H9 (cell line): ENCODE results near the gene ATP4A. TPM values are rescaled to one million over a fixed set of nuclear protein-coding genes. Genes with fewer than 3 reads are reported as not detected.

Experiments
- DNase-seq: peaks from one replicate; pipeline ENCODE4 v3.0.0-alpha.2; 2017
- H2AFZ ChIP-seq: one replicate; pipeline ENCODE4 v1.6.1; 2013; ENCODE audit warnings: mild to moderate bottlenecking, low read length, control low read depth, moderate library complexity
- H2AK5ac ChIP-seq: 2 replicates; pipeline ENCODE4 v1.6.1; 2013; ENCODE audit warnings: low read length, control low read depth, mixed read lengths; ENCODE audit not compliant: insufficient read length
- H2BK120ac ChIP-seq: one replicate; pipeline ENCODE4 v1.6.1; 2013; ENCODE audit warnings: low read depth, mild to moderate bottlenecking, low read length, control low read depth, inconsistent platforms; ENCODE audit not compliant: poor library complexity, severe bottlenecking
- H2BK12ac ChIP-seq: 2 replicates; pipeline ENCODE4 v1.6.1; 2013; ENCODE audit warnings: low read length, control low read depth, mixed read lengths, low read depth; ENCODE audit not compliant: insufficient read length
- H2BK15ac ChIP-seq: 2 replicates; pipeline ENCODE4 v1.6.1; 2013; ENCODE audit warnings: low read depth, low read length, control low read depth
- H2BK20ac ChIP-seq: one replicate; pipeline ENCODE4 v1.6.1; 2013; ENCODE audit warnings: low read depth, mild to moderate bottlenecking, low read length, control low read depth, inconsistent platforms; ENCODE audit not compliant: poor library complexity, severe bottlenecking
- H2BK5ac ChIP-seq: 2 replicates; pipeline ENCODE4 v1.6.1; 2013; ENCODE audit warnings: low read length, control low read depth, mixed read lengths; ENCODE audit not compliant: insufficient read length
- H3K14ac ChIP-seq: 2 replicates; pipeline ENCODE4 v1.6.1; 2013; ENCODE audit warnings: low read length, control low read depth; ENCODE audit not compliant: insufficient read depth
- H3K18ac ChIP-seq: 2 replicates; pipeline ENCODE4 v1.6.1; 2013; ENCODE audit warnings: low read depth, mild to moderate bottlenecking, mixed read lengths, low read length, control low read depth; ENCODE audit not compliant: insufficient read length
- H3K23ac ChIP-seq: 2 replicates; pipeline ENCODE4 v1.6.1; 2013; ENCODE audit warnings: low read length, control low read depth, mixed read lengths, low read depth; ENCODE audit not compliant: insufficient read length
- H3K23me2 ChIP-seq: 2 replicates; pipeline ENCODE4 v1.6.1; 2013; ENCODE audit warnings: low read depth, mild to moderate bottlenecking, mixed read lengths, low read length, control low read depth; ENCODE audit not compliant: insufficient read length, poor library complexity, severe bottlenecking
- H3K27ac ChIP-seq: 2 replicates; pipeline ENCODE4 v1.5.1; 2013; ENCODE audit warnings: low read length, control low read depth, mixed read lengths, low read depth; ENCODE audit not compliant: insufficient read length
- H3K27me3 ChIP-seq: 2 replicates; pipeline ENCODE4 v1.6.1; 2013; ENCODE audit warnings: low read length, control low read depth, inconsistent platforms; ENCODE audit not compliant: insufficient read depth
- H3K4ac ChIP-seq: 2 replicates; pipeline ENCODE4 v1.6.1; 2013; ENCODE audit warnings: low read depth, mild to moderate bottlenecking, control low read depth, inconsistent platforms, low read length, moderate library complexity
- H3K4me1 ChIP-seq: 2 replicates; pipeline ENCODE4 v1.6.1; 2013; ENCODE audit warnings: low read length, control low read depth, inconsistent platforms; ENCODE audit not compliant: insufficient read depth
- H3K4me2 ChIP-seq: 2 replicates; pipeline ENCODE4 v1.6.1; 2013; ENCODE audit warnings: low read length, control low read depth, mixed read lengths; ENCODE audit not compliant: insufficient read length, insufficient read depth
- H3K56ac ChIP-seq: 2 replicates; pipeline ENCODE4 v1.6.1; 2013; ENCODE audit warnings: low read depth, mild to moderate bottlenecking, mixed read lengths, low read length, control low read depth; ENCODE audit not compliant: insufficient read length
- H3K79me1 ChIP-seq: 2 replicates; pipeline ENCODE4 v1.6.1; 2013; ENCODE audit warnings: low read depth, mild to moderate bottlenecking, moderate library complexity, low read length, control low read depth, inconsistent platforms; ENCODE audit not compliant: insufficient read depth, poor library complexity, severe bottlenecking
- H3K79me2 ChIP-seq: 2 replicates; pipeline ENCODE4 v1.6.1; 2013; ENCODE audit warnings: low read length, control low read depth, inconsistent platforms; ENCODE audit not compliant: insufficient read depth
- H3K9ac ChIP-seq: 2 replicates; pipeline ENCODE4 v1.6.1; 2013; ENCODE audit warnings: low read length, control low read depth, mixed read lengths; ENCODE audit not compliant: insufficient read length; ENCODE audit errors: extremely low read depth
- H3K9me3 ChIP-seq: one replicate; pipeline ENCODE4 v1.6.1; 2013; ENCODE audit warnings: low read depth, low read length, inconsistent platforms; ENCODE audit not compliant: control insufficient read depth
- H3T11ph ChIP-seq: one replicate; pipeline ENCODE4 v1.6.1; 2013; ENCODE audit warnings: mild to moderate bottlenecking, low read length, control low read depth, inconsistent platforms
- H4K20me1 ChIP-seq: one replicate; pipeline ENCODE4 v1.6.1; 2013; ENCODE audit not compliant: control insufficient read depth, insufficient read length, insufficient read depth
- H4K5ac ChIP-seq: 2 replicates; pipeline ENCODE4 v1.6.1; 2013; ENCODE audit warnings: low read depth, mild to moderate bottlenecking, mixed read lengths, low read length, control low read depth; ENCODE audit not compliant: insufficient read length
- H4K8ac ChIP-seq: replicated peaks from 2 replicates; pipeline ENCODE4 v1.6.1; 2013; ENCODE audit warnings: low read length, control low read depth, mixed read lengths, low read depth; ENCODE audit not compliant: insufficient read length
- H4K91ac ChIP-seq: 2 replicates; pipeline ENCODE4 v1.6.1; 2013; ENCODE audit warnings: low read depth, mild to moderate bottlenecking, moderate library complexity, mixed read lengths, low read length, control low read depth; ENCODE audit not compliant: insufficient read length
- H3K27ac Mint-ChIP-seq, 3 experiments: 2 replicates in 2 of 3; 3 replicates in 1 of 3; pipeline ENCODE4 v1.8.0; 2020 to 2021; ENCODE audit warnings: mixed read lengths in 3 of 3, mild to moderate bottlenecking in 1 of 3, moderate library complexity in 1 of 3
- H3K27me3 Mint-ChIP-seq: 2 replicates; pipeline ENCODE4 v1.8.0; 2021; ENCODE audit warnings: low read depth, mild to moderate bottlenecking, moderate library complexity, mixed read lengths
- H3K36me3 Mint-ChIP-seq, 3 experiments: 2 replicates in 2 of 3; 3 replicates in 1 of 3; pipeline ENCODE4 v1.8.0; 2020 to 2021; ENCODE audit warnings: low read depth in 3 of 3, mixed read lengths in 3 of 3; ENCODE audit not compliant: insufficient read depth in 1 of 3
- H3K4me1 Mint-ChIP-seq, 2 experiments: 2 replicates each; pipeline ENCODE4 v1.8.0; 2020; ENCODE audit warnings: mixed read lengths in 2 of 2
- H3K4me3 Mint-ChIP-seq, 2 experiments: 2 replicates in 1 of 2; 3 replicates in 1 of 2; pipeline ENCODE4 v1.8.0; 2020 to 2021; ENCODE audit warnings: mild to moderate bottlenecking in 2 of 2, mixed read lengths in 2 of 2, moderate library complexity in 1 of 2
- H3K9me3 Mint-ChIP-seq, 2 experiments: 2 replicates in 1 of 2; 3 replicates in 1 of 2; pipeline ENCODE4 v1.8.0; 2020; ENCODE audit warnings: mild to moderate bottlenecking in 2 of 2, mixed read lengths in 2 of 2, moderate library complexity in 1 of 2
- WGBS: extraction: QIAGEN DNeasy Blood & Tissue Kit; methylation state at CpG from one replicate; pipeline ENCODE4 v1.1.7; 2013; ENCODE audit warnings: missing lambda C conversion rate, low lambda C conversion rate, mixed read lengths; ENCODE audit not compliant: insufficient read length; ENCODE audit errors: extremely low coverage; 5-methylcytosine and 5-hydroxymethylcytosine counted together
- total RNA-seq: library from RNA; stranded (reverse); gene quantifications from 2 replicates; pipeline ENCODE4 v1.2.1, GENCODE V29; 2021
- TF ChIP-seq, protein P1 (sequence below): fragments of 200-600 bp; sonication (generic); conservative IDR thresholded peaks from 3 replicates; pipeline ENCODE4 v1.8.0; 2021; ENCODE audit warnings: antibody characterized with exemption, mild to moderate bottlenecking

ATP4A gene
- total RNA-seq, 1 experiment from 2014 or later = 0.24 TPM

DNA sequence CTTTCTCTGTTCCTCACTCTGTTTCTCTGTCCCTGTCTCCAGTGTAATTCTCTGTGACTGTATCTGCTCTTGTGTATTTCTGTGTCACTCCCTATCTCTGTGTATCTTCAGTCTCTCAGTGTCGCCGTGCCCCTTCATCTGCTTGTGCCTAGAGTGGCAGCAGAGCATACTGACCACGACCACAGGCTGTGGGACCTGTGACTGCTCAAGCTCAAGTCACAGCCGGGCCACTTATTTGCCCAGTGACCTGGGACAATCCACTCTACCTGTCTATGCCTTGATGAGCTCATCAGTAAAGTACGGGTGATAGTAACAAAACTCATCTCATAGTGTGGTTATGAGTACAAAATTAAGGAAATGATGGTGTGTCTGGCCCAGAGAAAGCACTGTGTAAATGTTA, 9.4 kb downstream of the ATP4A start:
- H3K4me2 ChIP-seq = no peak overlapping the region
- no peak overlapping the region for H3K4me3 Mint-ChIP-seq
- H4K20me1 ChIP-seq = no peaks in the 10 kb centered on the region
- H3K27me3 ChIP-seq = peaks cover 3% of the 10 kb centered on the region; the same call in 1 of the 2 replicates
- H2BK12ac ChIP-seq = no peak overlapping the region
- no CpG with 5 or more reads among the region's 5 CpGs for WGBS
- H4K91ac ChIP-seq = no peak overlapping the region
- no peak overlapping the region for H3T11ph ChIP-seq
- no peak overlapping the region for H3K18ac ChIP-seq
- no peak overlapping the region for H2BK15ac ChIP-seq
- peaks cover 12 to 16% of the 10 kb centered on the region in 2 experiments for H3K4me1 Mint-ChIP-seq
- H2AK5ac ChIP-seq = no peak overlapping the region
- no peak overlapping the region for H4K5ac ChIP-seq
- peaks cover 42% of the 10 kb centered on the region for H3K27me3 Mint-ChIP-seq
- H3K9me3 ChIP-seq = no peaks in the 10 kb centered on the region
- no peaks in the 10 kb centered on the region for H3K4me1 ChIP-seq
- H3K9ac ChIP-seq = no peak overlapping the region
- no peak overlapping the region for H2AFZ ChIP-seq
- H3K27ac ChIP-seq = no peak overlapping the region
- H3K14ac ChIP-seq = no peak overlapping the region
- no peak overlapping the region for H3K23ac ChIP-seq
- TF ChIP-seq, protein P1, sequence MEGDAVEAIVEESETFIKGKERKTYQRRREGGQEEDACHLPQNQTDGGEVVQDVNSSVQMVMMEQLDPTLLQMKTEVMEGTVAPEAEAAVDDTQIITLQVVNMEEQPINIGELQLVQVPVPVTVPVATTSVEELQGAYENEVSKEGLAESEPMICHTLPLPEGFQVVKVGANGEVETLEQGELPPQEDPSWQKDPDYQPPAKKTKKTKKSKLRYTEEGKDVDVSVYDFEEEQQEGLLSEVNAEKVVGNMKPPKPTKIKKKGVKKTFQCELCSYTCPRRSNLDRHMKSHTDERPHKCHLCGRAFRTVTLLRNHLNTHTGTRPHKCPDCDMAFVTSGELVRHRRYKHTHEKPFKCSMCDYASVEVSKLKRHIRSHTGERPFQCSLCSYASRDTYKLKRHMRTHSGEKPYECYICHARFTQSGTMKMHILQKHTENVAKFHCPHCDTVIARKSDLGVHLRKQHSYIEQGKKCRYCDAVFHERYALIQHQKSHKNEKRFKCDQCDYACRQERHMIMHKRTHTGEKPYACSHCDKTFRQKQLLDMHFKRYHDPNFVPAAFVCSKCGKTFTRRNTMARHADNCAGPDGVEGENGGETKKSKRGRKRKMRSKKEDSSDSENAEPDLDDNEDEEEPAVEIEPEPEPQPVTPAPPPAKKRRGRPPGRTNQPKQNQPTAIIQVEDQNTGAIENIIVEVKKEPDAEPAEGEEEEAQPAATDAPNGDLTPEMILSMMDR = no peak
- H3K4ac ChIP-seq = no peak overlapping the region
- no peak overlapping the region for H4K8ac ChIP-seq
- H3K9me3 Mint-ChIP-seq = no peaks in the 10 kb centered on the region
- H3K79me1 ChIP-seq = no peaks in the 10 kb centered on the region
- H3K56ac ChIP-seq = no peak overlapping the region
- H3K27ac Mint-ChIP-seq = no peak overlapping the region
- H2BK5ac ChIP-seq = no peak overlapping the region
- H2BK120ac ChIP-seq = no peak overlapping the region
- H3K79me2 ChIP-seq = no peaks in the 10 kb centered on the region
- peaks cover 7% of the 10 kb centered on the region for H3K23me2 ChIP-seq
- DNase-seq = no peak
- peaks cover 0 to 14% (median 11%) of the 10 kb centered on the region in 3 experiments; a peak in 5 of 7 replicates for H3K36me3 Mint-ChIP-seq
- H2BK20ac ChIP-seq = no peak overlapping the region
